PC-9 (cell line): ENCODE data around the gene ZNF275.

ENCODE experiments used
- CTCF ChIP-seq: fragments of 200-600 bp; sonication (generic); conservative IDR thresholded peaks from 2 replicates; pipeline ENCODE4 v1.6.1; 2017; ENCODE audit warnings: mixed run types, antibody characterized with exemption, mild to moderate bottlenecking, moderate library complexity
- EZH2 ChIP-seq: fragments of 200-600 bp; sonication (generic); IDR thresholded peaks from 2 replicates; pipeline ENCODE4 v1.8.0; 2017; ENCODE audit warnings: antibody characterized with exemption, low read depth

GRCh38 chrX:153302796-153303195 lies 31.2 kb upstream of the ZNF275 start:
- TF ChIP-seq CTCF (no peak), EZH2 (no peak)
